HG03565 (cell line): Measurements from ENCODE around the gene IRF2.
A peak's percentile ranks its signal among the peaks of the same experiment; 100 is the strongest.
"Not testable (repeated sequence)": the region's sequence is repeated elsewhere in the genome, so short reads cannot be mapped to it uniquely, and the experiment has no call there.

Source experiments
- ATAC-seq: cut with Tn5 transposase; IDR thresholded peaks from one replicate; pipeline ENCODE4 v1.9.1; 2021; ENCODE audit warnings: mild to moderate bottlenecking, moderate library complexity; ENCODE audit not compliant: unreplicated experiment

IRF2 gene

GRCh38 chr4:184350213-184350817 lies 124.0 kb downstream of the IRF2 start:
- ATAC-seq: no peak

DNA sequence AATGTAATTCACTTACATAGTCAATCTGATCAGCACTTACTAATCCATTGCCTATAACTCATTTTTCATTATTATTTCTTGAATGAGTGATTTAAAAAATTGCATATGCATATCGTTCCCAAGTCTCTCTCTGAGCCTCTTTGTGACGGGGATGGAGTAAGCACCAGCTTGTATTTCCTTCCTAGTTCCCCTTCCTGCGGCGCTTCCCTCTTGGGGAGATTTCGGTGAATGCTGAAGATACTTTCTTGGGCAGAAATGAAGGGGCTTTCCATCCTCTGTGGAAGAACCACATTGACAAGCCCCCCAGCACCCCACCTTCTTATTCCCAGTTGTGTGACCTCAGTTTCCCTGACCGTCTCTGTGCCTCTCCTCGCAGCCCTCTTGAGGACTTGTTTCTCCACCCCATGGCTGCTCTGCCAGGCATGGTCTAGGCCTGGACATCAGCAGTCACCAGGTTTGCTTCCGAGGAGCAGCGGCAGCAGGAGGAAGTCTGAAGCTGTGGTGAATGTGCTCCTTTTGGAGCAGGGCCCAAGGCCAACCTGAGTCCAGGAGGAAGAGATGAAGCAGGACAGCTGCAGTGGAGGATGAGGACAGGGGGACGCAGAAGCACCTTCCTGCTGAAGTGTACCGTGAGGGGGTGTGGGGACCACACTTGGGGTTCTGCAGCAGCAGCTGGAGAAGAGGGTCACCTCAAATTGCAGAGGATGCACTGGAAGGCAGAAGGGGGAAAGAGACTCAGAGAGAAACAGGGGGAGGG lies 124.9 kb downstream of the IRF2 start:
- ATAC-seq: no peak

DNA sequence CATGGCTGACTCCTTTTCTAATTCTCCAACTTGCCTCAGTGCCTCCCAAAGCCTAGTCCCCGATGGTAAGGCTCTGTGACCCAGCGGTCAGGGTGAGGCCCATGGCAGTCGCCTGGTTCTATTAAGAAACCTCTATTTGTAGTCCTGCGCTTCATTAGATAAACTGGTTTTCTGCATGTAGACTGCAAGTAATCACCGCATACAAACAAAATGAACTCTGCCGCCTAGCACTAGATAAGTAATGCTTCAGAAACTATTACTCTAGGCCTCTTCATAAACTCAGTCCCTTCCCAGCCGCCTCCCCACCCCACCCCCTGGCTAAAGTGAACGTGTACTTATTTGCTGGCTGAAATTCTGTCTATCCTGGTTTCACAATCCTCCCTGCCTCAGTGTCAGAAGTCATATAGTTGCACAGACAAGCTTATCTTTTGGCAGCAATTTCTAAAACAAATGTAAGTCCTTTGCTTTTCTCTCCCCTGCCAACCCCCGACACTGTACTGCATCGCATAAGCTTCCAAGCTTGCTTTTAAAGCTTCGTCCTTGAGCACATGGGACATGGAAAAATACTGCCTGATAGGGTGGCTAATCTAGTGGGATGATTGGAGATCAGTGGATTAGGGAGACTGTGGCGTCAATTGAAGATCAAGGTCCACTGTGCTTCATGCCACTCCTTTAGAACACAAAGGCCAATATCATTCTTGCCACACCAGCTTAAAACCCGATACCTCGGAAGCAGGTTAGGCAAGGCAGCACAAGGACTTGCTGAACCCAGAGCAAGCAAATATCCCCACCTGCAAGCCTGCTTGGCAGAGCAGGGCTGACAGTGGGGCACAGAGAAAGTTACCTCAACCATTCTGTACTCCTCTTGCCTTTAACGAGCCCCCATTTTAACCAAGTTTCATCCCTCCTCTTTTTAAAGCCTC lies 125.8 kb downstream of the IRF2 start:
- no peak for ATAC-seq

DNA sequence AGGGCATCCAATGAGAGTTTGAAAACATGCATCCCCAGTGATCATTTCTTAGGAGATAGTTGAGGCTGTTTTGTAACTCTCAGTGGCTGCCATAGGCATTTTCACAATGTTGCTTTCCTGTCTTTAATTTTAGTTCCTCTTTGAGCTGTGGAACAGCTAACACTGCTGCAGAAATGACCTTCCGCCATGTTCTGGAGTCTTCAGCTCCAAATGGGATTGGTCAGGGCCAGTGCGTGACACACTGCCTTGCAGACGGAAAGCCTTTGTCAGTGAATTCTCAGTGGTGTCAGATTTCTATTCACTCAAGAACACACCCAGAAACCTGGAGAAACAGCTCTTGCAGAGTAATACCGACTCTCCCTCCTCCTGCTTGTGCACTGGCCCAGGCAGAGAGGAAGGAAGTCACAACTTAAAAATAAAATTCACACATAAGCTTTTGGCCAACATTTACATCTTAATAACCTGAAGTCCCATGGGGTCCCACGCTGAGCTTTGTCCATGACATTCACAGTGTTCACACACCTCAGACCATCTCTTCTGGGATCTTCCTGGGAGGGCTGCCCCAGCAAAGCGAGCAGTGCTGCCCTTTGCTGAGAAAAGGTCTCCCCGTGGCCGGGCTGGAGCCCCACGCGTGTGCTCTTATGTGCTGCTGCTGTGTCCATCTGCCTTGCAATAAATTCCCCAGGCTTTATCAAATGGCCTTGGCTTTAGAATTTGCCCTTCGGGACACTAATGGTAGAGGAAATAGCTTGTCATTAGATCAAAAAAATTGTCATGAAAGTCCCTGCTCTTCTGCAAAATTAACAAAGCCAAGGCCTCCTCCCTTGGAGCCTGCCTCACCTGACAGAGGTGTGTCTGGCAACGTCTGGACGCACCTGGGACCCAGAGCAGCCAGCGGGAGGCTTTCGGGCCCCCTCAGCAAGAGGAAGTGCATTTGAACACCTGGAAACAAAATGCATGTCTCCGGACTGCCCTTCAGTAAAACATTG lies 126.8 kb downstream of the IRF2 start:
- peak; percentile 79 for ATAC-seq

DNA sequence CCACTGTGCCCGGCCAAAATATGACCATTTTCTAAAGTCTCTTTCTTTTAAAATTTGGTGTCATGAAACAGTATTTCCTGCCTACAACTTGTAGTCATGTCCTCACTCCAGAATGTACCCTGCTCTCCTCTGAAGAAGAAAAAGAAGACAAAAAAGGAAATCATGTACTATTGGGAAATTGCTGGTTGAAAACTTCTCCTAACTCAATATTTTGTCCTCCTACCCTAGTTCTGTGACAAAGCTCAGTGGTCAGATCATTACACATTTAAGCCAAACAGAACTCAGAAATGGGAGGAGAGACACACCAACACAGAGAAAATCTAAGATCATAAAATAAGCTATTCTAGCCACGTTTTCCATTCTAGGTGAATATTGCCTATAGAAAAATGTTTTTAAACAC lies 127.7 kb downstream of the IRF2 start:
- ATAC-seq: no peak

GRCh38 chr4:184346273-184346672 lies 128.1 kb downstream of the IRF2 start:
- not testable (repeated sequence) for ATAC-seq

GRCh38 chr4:184345573-184345922 lies 128.8 kb downstream of the IRF2 start:
- ATAC-seq: no peak

DNA sequence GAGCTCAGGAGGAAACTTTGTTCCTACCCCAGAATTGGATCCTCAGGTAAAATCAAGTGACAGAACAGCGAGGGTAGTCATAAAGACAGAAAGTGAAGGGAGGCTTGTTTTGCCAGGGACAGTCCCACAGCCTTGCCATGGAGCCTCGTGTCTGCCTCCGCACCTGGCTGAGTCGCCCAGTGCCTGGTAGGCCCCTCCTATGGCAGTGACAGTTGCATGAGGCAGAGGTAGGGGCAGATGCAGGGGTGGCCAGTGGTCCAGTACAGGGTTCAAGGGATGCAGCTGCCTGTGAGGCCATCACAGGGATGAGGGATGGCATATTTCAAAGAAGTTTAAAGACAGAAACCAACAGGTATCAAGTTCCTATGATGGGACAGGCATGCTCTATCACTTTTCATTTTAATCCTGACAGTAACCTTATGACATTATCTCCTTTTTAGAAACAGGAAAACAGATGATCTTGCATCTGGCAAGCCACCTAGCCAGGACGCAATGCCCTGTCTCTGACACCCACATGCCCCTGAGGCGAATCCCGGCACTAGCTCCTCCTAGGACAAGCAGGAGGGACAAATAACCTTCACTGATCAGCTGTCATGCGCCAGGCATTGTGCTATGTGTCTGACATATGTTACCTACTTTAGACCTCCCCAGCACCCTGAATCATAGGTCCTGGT lies 129.3 kb downstream of the IRF2 start:
- no peak for ATAC-seq

GRCh38 chr4:184344435-184344834 lies 129.9 kb downstream of the IRF2 start:
- ATAC-seq: no peak

DNA sequence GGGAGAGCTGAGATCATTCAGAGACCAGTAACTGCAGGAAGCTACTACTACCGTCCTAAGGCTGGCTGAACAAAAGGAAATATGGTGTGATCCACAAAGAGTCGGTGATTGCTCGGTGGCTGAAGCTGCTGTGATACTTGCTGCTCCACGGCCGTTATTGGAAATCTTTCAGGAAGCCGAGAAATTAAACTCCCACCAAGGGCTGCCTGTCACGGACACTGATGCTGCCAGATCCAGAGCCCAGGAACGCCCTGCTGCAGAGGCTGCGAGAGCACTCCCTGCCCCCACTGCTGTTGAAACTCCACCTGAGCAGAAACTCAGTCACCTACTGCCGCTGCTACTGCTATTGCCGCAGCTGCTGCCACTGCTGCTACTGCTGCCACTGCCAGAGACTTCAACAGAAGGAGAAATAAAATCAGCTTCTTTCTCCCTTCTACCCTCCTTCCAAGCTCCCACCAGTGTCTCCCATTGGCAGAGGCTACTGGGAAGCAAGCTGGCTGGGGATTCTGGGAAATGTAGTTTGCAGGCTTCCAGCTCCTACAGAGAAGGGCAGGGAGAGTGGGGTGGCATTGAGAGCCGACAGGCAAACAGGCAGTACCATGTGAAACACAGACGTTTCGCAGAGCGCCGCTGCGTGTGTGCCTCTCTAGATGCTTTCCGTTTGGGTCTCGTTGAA lies 130.7 kb downstream of the IRF2 start:
- peak; percentile 22 for ATAC-seq

GRCh38 chr4:184342857-184343237 lies 131.5 kb downstream of the IRF2 start:
- ATAC-seq: not testable (repeated sequence)

GRCh38 chr4:184342167-184342856 lies 132.0 kb downstream of the IRF2 start:
- no peak for ATAC-seq

DNA sequence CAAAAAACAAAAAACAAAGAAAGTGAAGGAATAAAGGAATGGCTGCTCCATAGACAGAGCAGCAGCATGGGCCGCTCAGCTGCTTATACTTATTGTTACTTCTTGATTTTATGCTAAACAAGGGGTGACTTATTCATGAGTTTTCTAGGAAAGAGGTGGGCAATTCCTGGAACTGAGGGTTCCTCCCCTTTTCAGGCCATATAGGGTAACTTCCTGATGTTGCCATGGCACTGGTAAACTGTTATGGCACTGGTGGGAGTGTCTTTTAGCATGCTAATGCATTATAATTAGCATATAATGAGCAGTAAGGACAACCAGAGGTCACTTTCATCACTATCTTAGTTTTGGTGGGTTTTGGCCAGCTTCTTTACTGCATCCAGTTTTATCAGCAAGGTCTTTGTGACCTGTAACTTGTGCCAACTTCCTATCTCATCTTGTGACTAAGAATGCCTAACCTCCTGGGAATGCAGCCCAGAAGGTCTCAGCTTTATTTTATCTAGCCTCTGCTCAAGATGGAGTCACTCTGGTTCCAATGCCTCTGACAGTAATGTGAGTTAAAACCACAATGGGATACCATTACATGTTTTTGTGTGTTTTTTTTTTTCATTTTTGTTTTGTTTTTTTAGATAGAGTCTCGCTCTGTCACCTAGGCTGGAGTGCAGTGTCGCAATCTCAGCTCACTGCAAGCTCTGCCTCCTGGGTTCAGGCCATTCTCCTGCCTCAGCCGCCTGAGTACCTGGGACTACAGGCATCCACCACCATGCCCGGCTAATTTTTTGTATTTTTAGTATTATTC lies 134.8 kb downstream of the IRF2 start:
- ATAC-seq: not testable (repeated sequence)

- ATAC-seq: no peak
Measured at GRCh38 chr4:184337907-184338306, 136.4 kb downstream of the IRF2 start.
